Activated T-cell treated with anti-CD3 and anti-CD28 coated beads, Interleukin-2, amount 50 U/mL, for 72 hours (primary cell): ENCODE results near the gene ACAD11. TPM values are rescaled to one million over a fixed set of nuclear protein-coding genes. Genes with fewer than 3 reads are reported as not detected.

Source experiments
- total RNA-seq, 2 donors: library from RNA; stranded (reverse); gene quantifications; one replicate each; pipeline ENCODE4 v1.2.3, GENCODE V29; 2022

The ACAD11 gene
- total RNA-seq, 2 donors from 2014 or later, result 34.1 to 40.9 TPM

Other genes starting within 250 kb of the ACAD11 start
- 10 to 100 TPM; 36.3 to 39.5 TPM for gene DNAJC13, start 242.3 kb downstream of the ACAD11 start, total RNA-seq
- gene ACKR4, start 62.5 kb downstream of the ACAD11 start, total RNA-seq, result not detected
- gene UBA5, start 520 bp upstream of the ACAD11 start, total RNA-seq, result 10 to 100 TPM; 48.4 to 53.8 TPM
- 10 to 100 TPM; 23.8 to 24.1 TPM for gene NPHP3, start 62.6 kb upstream of the ACAD11 start, total RNA-seq